GM21360 (cell line): ENCODE results near the gene TOMM20.

Source experiments
- ATAC-seq: cut with Tn5 transposase; IDR thresholded peaks from one replicate; pipeline ENCODE4 v1.9.1; 2021; ENCODE audit warnings: mild to moderate bottlenecking, moderate library complexity; ENCODE audit not compliant: unreplicated experiment

TOMM20 gene

GRCh38 chr1:235136111-235136510 lies 7.5 kb upstream of the TOMM20 start:
- ATAC-seq = no peak

- ATAC-seq = no peak
Observed at GRCh38 chr1:235134171-235134570, 5.5 kb upstream of the TOMM20 start.

- ATAC-seq = no peak
Observed at GRCh38 chr1:235133086-235133485, 4.4 kb upstream of the TOMM20 start.

- ATAC-seq = no peak
Observed at GRCh38 chr1:235131961-235132360, 3.3 kb upstream of the TOMM20 start.

- no peak for ATAC-seq
Observed at GRCh38 chr1:235130766-235131270, 2.2 kb upstream of the TOMM20 start.

GRCh38 chr1:235129774-235130570 lies 1.3 kb upstream of the TOMM20 start:
- no peak for ATAC-seq

- no peak for ATAC-seq
Observed at GRCh38 chr1:235127732-235128455, 743 bp downstream of the TOMM20 start.

- no peak for ATAC-seq
Observed at GRCh38 chr1:235127203-235127602, 1.4 kb downstream of the TOMM20 start.

GRCh38 chr1:235124665-235125064 lies 4.0 kb downstream of the TOMM20 start:
- ATAC-seq = no peak

GRCh38 chr1:235124111-235124510 lies 4.5 kb downstream of the TOMM20 start:
- no peak for ATAC-seq

- no peak for ATAC-seq
Observed at GRCh38 chr1:235122348-235122747, 6.3 kb downstream of the TOMM20 start.

GRCh38 chr1:235113183-235113917 lies 15.3 kb downstream of the TOMM20 start:
- no peak for ATAC-seq

GRCh38 chr1:235112297-235113182 lies 16.1 kb downstream of the TOMM20 start:
- ATAC-seq = no peak

GRCh38 chr1:235111107-235111506 lies 17.5 kb downstream of the TOMM20 start:
- no peak for ATAC-seq

GRCh38 chr1:235108876-235109275 lies 19.8 kb downstream of the TOMM20 start:
- no peak for ATAC-seq

GRCh38 chr1:235108185-235108593 lies 20.4 kb downstream of the TOMM20 start:
- no peak for ATAC-seq

- no peak for ATAC-seq
Observed at GRCh38 chr1:235107368-235108184, 21.1 kb downstream of the TOMM20 start.

GRCh38 chr1:235106457-235106856 lies 22.2 kb downstream of the TOMM20 start:
- no peak for ATAC-seq
